Activated CD4-positive, alpha-beta T cell treated with anti-CD3 and anti-CD28 coated beads, Interleukin-2, amount 10 ng/mL, durations not matched to agents 24 days and 14 days (primary cell): ENCODE measurements around the gene HES1. TPM values are rescaled to one million over a fixed set of nuclear protein-coding genes. Genes with fewer than 3 reads are reported as not detected.

ENCODE experiments used
- DNase-seq: peaks from one replicate; pipeline ENCODE4 v3.0.0; 2022
- H3K27ac Mint-ChIP-seq: one replicate; pipeline ENCODE4 v1.8.0; 2022; ENCODE audit warnings: mild to moderate bottlenecking, mixed read lengths
- H3K27me3 Mint-ChIP-seq: one replicate; pipeline ENCODE4 v1.8.0; 2022; ENCODE audit warnings: mixed read lengths
- H3K36me3 Mint-ChIP-seq: one replicate; pipeline ENCODE4 v1.8.0; 2022; ENCODE audit warnings: low read depth, mild to moderate bottlenecking, mixed read lengths
- H3K4me1 Mint-ChIP-seq: one replicate; pipeline ENCODE4 v1.8.0; 2021; ENCODE audit warnings: mixed read lengths
- H3K4me3 Mint-ChIP-seq: one replicate; pipeline ENCODE4 v1.8.0; 2022; ENCODE audit warnings: mild to moderate bottlenecking, moderate library complexity, mixed read lengths
- H3K9me3 Mint-ChIP-seq: one replicate; pipeline ENCODE4 v1.8.0; 2021; ENCODE audit warnings: mixed read lengths
- intact Hi-C: fragments of 100-400 bp; cut with micrococcal nuclease; formaldehyde crosslinking; loops from one replicate; pipeline ENCODE4 v1.15.1; 2023
- total RNA-seq: library from RNA; stranded (reverse); gene quantifications from 2 replicates; pipeline ENCODE4 v1.2.3, GENCODE V29; 2022

The HES1 gene
- total RNA-seq, 1 donor from 2014 or later = 1.2 TPM

DNA sequence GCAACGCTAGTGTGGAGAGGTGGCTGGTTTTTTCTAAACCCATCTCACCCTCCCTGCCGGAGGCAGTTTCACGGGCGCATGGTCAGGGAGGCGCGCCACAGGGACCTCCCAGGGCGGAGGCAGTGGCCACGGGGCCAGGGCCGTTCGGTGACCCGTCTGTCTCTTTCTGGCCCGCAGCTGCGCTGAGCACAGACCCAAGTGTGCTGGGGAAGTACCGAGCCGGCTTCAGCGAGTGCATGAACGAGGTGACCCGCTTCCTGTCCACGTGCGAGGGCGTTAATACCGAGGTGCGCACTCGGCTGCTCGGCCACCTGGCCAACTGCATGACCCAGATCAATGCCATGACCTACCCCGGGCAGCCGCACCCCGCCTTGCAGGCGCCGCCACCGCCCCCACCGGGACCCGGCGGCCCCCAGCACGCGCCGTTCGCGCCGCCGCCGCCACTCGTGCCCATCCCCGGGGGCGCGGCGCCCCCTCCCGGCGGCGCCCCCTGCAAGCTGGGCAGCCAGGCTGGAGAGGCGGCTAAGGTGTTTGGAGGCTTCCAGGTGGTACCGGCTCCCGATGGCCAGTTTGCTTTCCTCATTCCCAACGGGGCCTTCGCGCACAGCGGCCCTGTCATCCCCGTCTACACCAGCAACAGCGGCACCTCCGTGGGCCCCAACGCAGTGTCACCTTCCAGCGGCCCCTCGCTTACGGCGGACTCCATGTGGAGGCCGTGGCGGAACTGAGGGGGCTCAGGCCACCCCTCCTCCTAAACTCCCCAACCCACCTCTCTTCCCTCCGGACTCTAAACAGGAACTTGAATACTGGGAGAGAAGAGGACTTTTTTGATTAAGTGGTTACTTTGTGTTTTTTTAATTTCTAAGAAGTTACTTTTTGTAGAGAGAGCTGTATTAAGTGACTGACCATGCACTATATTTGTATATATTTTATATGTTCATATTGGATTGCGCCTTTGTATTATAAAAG is 1.8 kb downstream of the HES1 start:
- intact Hi-C loops = loop anchor here (2.0 to 10.0 kb wide), 7 partner anchors 65 to 627 kb away; partner anchors contain the start of genes FAM43A and OPA1
- peak overlapping the region; percentile 85 for H3K4me3 Mint-ChIP-seq
- H3K36me3 Mint-ChIP-seq = peaks cover 6% of the 10 kb centered on the region
- H3K27me3 Mint-ChIP-seq = peaks cover 60% of the 10 kb centered on the region
- peak; percentile 85 for DNase-seq
- no peaks in the 10 kb centered on the region for H3K9me3 Mint-ChIP-seq
- H3K27ac Mint-ChIP-seq = peak overlapping the region; percentile 55
- peaks cover 41% of the 10 kb centered on the region for H3K4me1 Mint-ChIP-seq

DNA sequence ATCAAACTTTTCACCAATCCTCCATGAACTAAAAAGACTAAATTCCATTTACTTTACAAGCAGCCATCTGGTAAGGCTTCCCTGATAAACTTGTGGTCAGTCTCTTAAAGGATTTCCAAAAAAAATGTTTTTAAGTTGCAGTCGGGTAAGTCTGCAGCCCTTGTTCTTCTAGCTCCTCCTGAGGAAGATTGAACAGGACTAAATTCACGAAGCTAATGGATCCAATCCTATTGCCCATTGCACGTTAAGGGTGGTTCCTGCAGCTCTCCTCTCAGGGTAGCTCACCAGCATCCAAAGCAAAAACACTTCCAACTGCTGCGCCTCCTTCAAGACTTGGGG is 2.8 kb downstream of the HES1 start:
- peaks cover 2% of the 10 kb centered on the region for H3K36me3 Mint-ChIP-seq
- H3K27ac Mint-ChIP-seq = no peak overlapping the region
- no peaks in the 10 kb centered on the region for H3K9me3 Mint-ChIP-seq
- DNase-seq = no peak
- H3K4me1 Mint-ChIP-seq = peaks cover 32% of the 10 kb centered on the region
- intact Hi-C loops = loop anchor here (5.0 to 10.0 kb wide), 6 partner anchors 64 to 626 kb away; partner anchors contain the start of genes FAM43A and OPA1
- peaks cover 53% of the 10 kb centered on the region for H3K27me3 Mint-ChIP-seq
- peak overlapping the region; percentile 33 for H3K4me3 Mint-ChIP-seq

DNA sequence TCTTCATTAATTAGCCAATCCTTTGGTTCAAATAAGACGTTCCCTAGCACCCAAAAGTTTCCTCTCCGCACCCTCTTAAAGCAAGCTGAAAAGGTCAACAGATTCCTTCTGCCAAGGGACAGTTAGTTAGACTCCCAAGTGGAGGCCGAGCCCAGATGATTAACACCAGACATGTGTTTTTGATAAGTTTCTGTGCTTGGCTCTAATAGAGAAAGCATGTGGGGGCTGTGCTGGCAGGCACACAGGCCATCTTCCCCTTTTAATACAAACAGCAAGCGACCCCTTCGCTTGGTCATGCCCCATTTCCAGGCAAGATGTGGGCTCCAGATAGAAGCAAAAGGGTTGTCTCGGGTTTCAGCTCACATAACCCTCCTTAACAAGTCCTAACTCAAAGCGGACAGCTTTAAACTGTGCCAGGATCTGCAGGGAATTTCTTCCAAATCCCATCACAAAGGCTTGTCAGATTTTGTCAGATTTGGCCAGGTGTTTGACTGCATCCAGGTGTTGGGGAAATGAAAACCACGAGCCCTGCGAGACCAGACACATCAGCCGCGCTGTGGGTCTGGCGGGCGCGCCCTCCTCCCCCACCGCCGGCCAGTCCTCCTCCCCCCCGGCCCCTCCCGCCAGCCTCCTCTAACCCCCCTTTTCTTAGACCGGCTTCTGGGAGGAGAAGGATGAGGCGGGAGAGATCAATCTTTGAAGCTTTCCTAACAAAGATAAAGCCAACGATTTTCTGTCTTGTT is 3.3 kb downstream of the HES1 start:
- Mint-ChIP-seq H3K27ac (no peak overlapping the region), H3K36me3 (peaks cover 1% of the 10 kb centered on the region), H3K4me1 (peaks cover 31% of the 10 kb centered on the region), H3K9me3 (no peaks in the 10 kb centered on the region), H3K27me3 (peaks cover 53% of the 10 kb centered on the region), H3K4me3 (peak overlapping the region; percentile 33)
- intact Hi-C loops = loop anchor here (5.0 to 10.0 kb wide), 6 partner anchors 63 to 626 kb away; partner anchors contain the start of genes FAM43A and OPA1
- no peak for DNase-seq

DNA sequence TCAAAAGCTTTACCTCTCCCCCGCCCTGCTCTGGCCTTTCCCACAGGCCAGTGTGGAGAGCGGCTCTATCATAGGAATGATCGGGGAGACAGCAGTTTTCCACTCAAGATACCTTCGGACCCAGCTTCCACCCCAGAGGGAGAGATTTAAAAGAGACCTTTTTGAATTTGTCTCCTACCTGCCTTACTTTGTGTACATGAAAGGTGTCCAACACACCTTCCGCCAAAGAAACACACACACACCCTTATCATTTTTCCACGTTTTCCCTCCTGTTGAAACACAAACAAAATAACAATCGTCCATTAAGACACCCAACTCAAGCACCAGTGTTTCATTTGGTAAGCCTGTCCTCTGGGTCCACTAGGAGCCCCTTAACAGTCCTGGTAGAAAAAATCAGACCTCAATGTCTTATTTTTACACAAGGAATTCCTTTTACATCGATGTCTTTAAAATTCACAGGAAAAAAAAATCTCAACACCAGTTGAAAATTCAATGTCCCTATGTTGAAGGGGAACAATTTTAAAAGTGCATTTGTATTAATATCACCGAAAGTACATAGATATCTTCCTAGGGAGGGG is 4.0 kb downstream of the HES1 start:
- peak overlapping the region; percentile 27 for H3K27ac Mint-ChIP-seq
- intact Hi-C loops = loop anchor here (2.0 to 10.0 kb wide), 7 partner anchors 62 to 625 kb away; partner anchors contain the start of genes FAM43A and OPA1
- peaks cover 55% of the 10 kb centered on the region for H3K27me3 Mint-ChIP-seq
- H3K4me3 Mint-ChIP-seq = peak overlapping the region; percentile 15
- DNase-seq = no peak
- peaks cover under 1% of the 10 kb centered on the region for H3K36me3 Mint-ChIP-seq
- no peaks in the 10 kb centered on the region for H3K9me3 Mint-ChIP-seq
- peaks cover 30% of the 10 kb centered on the region for H3K4me1 Mint-ChIP-seq

DNA sequence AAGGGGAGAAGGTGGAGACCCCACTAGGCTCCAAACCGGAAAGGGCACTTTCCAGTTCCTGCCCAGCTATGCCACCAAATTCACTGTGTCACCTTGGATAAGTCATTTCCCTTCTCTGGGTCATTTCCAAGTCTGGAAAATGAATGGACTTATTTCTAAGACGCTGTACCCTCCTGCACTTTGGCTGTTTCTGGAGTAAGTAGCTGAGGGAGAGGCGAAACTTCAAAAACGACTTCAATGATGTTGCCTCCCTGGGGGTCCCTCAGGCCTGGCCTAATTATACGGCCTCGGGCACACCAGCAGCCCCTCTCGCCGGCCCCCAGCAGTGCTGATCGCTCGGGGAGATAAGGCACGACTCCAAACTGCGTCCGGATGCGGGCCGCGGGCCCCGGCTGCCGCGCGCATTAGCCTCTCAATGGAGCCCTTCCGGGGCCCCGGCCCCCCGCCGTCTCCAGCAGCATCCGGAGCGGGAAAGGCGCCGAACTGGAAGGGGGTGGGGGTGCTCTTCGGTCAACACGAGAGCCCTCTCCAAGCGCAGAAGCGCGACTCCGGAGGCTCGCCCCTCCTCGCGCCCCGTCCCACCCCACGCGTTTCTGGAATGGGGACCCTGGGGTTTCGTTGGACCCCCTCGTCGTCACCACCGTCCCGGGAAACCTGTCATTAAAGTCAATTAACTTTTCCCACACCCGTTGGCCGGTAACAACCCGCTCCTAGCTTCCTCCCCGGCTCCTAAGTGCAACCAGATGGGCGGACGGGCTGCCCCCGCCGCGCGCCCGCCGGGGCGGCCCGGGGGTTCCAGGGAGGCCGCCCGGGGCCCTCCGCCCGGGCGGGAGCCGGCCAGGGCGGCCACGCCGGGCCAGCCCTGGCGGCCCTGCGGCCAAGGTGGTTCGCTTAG is 4.8 kb downstream of the HES1 start:
- Mint-ChIP-seq H3K27ac (no peak overlapping the region), H3K9me3 (no peaks in the 10 kb centered on the region), H3K27me3 (peaks cover 59% of the 10 kb centered on the region), H3K36me3 (no peaks in the 10 kb centered on the region), H3K4me3 (peak overlapping the region; percentile 44), H3K4me1 (peaks cover 27% of the 10 kb centered on the region)
- intact Hi-C loops = loop anchor here (2.0 kb wide), 1 partner anchor 176 kb away; no protein-coding TSS in a partner anchor
- peak; percentile 75 for DNase-seq

DNA sequence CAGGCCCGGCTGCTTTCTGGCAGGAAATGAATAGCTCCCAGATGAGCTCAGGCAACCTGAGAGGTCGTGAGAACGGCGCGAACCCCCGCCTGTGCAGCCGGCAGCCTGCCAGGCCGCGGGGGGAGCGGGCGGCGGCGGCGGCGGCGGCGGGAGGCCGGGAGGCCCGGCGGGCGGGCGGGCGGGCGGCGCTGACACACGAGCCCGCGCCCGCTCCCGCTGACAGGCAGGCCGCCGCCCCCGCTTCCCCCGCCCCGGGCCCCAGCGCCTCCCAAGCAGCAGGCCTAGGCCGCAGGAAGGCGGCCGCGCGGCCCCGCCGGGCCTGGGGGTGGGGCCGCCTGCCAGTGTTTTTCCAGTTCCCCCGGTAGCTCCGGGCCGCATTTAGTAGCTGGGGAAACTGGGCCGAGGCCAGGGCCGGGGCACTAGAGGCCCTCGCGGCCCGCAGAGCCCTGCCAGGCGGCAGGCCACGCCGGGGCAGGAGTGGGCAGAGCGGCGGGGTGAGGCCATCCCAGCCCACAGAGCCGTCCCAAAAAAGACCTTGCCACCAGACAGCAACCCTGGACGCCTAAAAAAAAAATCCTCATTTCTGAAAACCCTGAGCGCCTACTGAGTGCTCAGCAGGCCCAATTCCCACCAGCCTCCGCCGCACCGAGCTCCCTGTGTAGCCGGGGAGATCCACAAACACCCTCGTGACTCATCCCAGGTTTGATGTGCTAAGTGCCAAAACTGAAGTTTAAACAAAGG is 5.6 kb downstream of the HES1 start:
- peak overlapping the region; percentile 85 for H3K27ac Mint-ChIP-seq
- no peaks in the 10 kb centered on the region for H3K9me3 Mint-ChIP-seq
- peak; percentile 87 for DNase-seq
- intact Hi-C loops = loop anchor here (1.0 to 2.0 kb wide), 2 partner anchors 9 to 177 kb away; no protein-coding TSS in a partner anchor
- H3K36me3 Mint-ChIP-seq = no peaks in the 10 kb centered on the region
- peaks cover 51% of the 10 kb centered on the region for H3K27me3 Mint-ChIP-seq
- H3K4me1 Mint-ChIP-seq = peaks cover 19% of the 10 kb centered on the region
- H3K4me3 Mint-ChIP-seq = peak overlapping the region; percentile 52

DNA sequence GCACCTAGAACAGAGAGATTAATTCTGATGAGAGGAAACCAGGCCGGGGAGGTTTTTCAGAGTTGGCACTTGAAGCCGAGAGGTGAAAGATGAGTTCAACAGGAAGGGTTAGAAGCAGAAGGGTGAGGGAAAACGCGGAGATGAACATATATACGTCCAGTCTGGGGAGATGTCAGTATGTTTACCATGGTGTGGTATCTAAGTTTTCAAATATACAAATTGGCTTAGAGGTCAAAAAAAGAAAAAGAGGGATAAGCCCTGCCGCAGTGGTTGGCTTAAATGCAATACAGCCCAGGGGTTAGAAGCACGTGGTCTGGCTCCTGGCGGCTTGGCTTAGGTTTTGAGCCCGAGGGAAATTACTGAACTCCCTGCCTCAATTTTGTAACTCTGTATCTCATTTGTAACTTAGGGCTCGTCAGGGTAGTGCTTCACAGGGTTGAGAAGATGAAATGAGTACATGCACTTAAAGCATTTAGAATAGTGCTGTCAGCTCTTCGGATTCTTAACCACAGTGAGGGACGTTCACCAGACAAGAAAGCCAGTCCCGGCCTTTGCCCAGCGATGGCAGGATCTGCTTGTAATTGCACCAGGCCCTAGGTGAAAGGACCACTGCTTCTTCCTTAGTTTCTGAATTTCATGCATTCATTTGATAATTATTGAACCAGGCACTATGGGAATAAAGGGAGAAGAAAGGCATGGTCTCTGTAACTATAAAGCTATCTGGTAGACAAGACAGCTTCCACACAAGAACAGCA is 6.4 kb downstream of the HES1 start:
- DNase-seq = no peak
- peaks cover 11% of the 10 kb centered on the region for H3K4me1 Mint-ChIP-seq
- H3K9me3 Mint-ChIP-seq = no peaks in the 10 kb centered on the region
- H3K27ac Mint-ChIP-seq = peak overlapping the region; percentile 85
- intact Hi-C loops = loop anchor here (1.0 kb wide), 1 partner anchor 10 kb away; no protein-coding TSS in a partner anchor
- H3K36me3 Mint-ChIP-seq = no peaks in the 10 kb centered on the region
- peak overlapping the region; percentile 52 for H3K4me3 Mint-ChIP-seq
- peaks cover 45% of the 10 kb centered on the region for H3K27me3 Mint-ChIP-seq

DNA sequence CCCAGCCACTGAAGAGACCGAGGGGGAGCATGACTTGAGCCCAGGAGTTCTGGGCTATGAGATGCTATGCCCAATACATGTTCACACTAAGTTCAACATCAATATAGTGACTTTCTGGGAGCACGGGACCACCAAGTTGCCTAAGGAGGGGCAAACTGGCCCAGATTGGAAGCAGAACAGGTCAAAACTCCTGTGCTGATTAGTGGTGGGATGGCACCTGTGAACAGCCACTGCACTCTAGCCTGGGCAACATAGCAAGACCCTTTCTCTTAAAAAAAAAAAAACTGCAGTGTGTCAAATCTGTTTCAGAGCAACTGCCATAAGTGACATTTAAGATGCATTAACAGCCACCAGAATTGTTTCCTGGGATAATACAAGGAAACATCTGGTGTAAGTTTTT is 9.8 kb downstream of the HES1 start:
- Mint-ChIP-seq H3K9me3 (no peaks in the 10 kb centered on the region), H3K27ac (no peak overlapping the region), H3K4me3 (no peak overlapping the region), H3K27me3 (peaks cover 27% of the 10 kb centered on the region), H3K36me3 (no peaks in the 10 kb centered on the region), H3K4me1 (peaks cover 4% of the 10 kb centered on the region)
- intact Hi-C loops = no loop called here
- no peak for DNase-seq

DNA sequence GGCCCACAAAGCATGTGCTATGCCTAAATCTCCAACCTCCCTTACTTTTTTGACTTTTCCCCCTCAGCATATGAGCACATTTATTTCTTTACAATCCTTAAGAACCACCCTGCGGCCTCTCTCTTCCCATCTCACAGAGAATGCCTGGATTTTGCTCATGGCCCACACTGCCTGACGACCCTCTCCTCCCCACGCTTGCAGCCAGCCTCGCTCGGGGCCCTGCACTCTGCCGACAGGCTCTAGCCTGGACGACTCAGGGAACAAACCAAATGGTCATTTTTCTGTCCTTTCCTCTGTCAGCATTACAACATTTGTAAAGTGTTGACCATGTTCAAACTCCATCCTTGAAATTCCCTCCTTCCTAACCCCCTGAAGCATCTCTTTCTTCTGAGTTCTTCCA is 11.7 kb downstream of the HES1 start:
- intact Hi-C loops = no loop called here
- Mint-ChIP-seq H3K27me3 (peaks cover 32% of the 10 kb centered on the region), H3K4me3 (no peak overlapping the region), H3K27ac (no peak overlapping the region), H3K9me3 (no peaks in the 10 kb centered on the region), H3K36me3 (no peaks in the 10 kb centered on the region), H3K4me1 (no peaks in the 10 kb centered on the region)
- no peak for DNase-seq

DNA sequence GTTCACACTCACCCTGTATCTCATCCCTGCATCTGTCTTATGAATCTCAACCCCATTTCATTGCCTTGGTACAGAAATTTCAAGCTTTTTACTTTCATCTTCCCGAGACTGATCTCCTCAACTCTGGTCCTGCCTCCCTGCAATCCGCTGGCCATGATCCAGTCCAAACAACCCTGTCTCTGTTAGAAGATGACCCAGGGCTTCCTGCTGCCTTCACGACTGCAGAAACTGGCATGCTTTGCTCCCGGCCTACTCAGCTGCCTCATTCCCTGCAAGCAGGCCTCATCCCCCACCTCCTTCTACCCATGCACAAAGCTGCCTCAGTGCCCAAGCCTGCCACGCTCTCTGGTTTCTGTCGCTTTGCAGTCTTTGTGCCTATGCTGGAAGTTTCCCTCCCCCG is 12.4 kb downstream of the HES1 start:
- H3K27me3 Mint-ChIP-seq = peaks cover 34% of the 10 kb centered on the region
- intact Hi-C loops = no loop called here
- no peak overlapping the region for H3K27ac Mint-ChIP-seq

DNA sequence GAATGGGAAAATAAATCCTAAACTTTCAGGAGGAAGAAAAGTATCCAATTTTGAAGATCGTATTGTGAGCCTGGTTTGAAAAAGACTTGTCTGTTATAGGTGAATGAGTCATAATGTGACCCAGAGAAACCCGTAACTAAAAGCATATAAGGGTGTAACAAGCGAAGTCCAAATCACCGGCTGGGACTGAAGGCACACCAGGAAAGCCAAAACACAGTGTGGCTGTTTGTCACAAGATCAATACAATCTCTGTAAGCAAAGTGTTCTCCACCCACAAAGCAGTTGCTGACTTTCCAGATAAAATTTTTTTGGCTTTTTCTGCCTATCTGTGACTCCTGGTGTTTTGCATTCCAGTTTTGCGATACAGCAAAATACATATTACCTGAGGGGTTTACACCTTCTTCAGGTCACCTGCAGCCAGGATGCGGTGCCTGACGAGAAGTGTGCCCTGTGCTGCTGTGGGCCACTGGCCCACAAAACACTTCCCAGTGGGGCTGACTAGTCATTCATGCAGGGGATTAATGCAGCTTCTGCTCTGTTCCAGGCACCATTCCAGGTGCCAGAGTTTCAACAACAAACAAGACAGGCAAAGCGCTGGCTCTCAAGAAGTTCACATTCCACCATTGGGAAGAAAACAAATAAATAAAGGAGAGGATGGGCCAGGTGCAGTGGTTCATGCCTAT is 14.4 kb downstream of the HES1 start:
- H3K27ac Mint-ChIP-seq = no peak overlapping the region
- no peak for DNase-seq
- H3K4me1 Mint-ChIP-seq = no peaks in the 10 kb centered on the region
- H3K4me3 Mint-ChIP-seq = no peak overlapping the region
- H3K9me3 Mint-ChIP-seq = peaks cover 15% of the 10 kb centered on the region
- peaks cover 33% of the 10 kb centered on the region for H3K27me3 Mint-ChIP-seq
- intact Hi-C loops = no loop called here
- peaks cover 3% of the 10 kb centered on the region for H3K36me3 Mint-ChIP-seq

More for the DNA sequence above, 12.4 kb downstream of the HES1 start:
- H3K4me3 Mint-ChIP-seq = no peak overlapping the region
- no peaks in the 10 kb centered on the region for H3K4me1 Mint-ChIP-seq
- DNase-seq = no peak
- H3K36me3 Mint-ChIP-seq = no peaks in the 10 kb centered on the region
- H3K9me3 Mint-ChIP-seq = no peaks in the 10 kb centered on the region
